Fibroblast of peridontal ligament (primary cell): ENCODE data around the gene MYDGF.
A peak's percentile ranks its signal among the peaks of the same experiment; 100 is the strongest.

Experiments
- DNase-seq: peaks from one replicate; pipeline ENCODE4 v3.0.0-alpha.2; 2010; ENCODE audit errors: extremely low read depth

The MYDGF gene

DNA sequence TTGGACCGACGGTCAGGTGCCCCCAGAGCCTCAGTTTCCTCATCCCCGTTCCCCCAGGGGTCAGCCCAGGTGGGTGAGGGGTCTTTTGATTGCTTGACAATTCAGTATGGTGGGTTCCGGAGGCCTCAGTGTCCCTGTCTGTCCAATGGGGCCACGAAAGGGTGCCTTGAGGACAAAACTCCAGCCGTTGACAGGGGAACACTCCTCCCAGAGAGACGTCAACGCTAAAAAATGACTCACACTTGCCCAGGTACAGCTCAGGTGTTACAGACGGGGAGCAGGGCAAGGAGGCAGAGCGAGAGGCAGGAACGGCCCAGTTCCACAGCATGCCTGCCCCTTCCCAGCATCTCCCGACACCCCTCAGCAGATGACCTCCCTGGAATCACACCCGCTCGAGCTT lies 29.0 kb downstream of the MYDGF start:
- DNase-seq, result no peak

DNA sequence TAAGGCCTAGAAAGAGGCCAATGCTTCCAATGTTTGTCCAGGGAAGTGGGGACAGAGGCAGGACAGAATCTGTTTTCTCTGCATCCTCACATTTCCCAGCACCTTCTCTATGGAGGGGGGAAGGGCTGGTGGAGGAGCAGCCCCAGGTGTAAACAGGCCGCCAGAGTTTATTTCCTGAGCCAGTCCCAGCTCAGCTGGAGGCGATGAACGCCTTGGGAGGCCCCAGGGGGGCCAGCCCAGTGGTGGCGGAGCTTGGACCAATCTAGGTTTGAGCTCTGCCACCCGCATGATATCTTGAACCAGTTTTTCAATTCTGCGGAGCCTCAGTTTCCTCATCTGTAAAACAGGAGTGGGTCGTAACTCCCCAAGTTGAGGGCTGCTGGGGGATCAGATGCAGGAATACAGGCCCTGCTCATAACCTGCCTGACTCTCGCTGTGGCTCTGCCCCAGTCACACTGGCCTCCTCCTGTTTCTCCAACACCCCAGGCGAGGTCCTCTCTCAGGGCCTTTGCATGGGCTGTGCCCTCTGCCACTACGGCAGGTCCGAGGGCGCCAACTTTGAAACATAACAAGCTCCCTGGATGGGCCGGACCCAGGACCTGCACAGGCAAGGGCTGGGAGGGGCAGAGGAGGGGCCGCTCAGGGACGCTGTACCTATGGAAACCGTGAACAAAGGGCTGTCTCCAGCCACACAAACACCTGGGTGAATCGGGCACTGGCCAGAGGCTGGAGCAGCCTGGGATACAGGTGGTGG lies 29.7 kb downstream of the MYDGF start:
- DNase-seq, result no peak

DNA sequence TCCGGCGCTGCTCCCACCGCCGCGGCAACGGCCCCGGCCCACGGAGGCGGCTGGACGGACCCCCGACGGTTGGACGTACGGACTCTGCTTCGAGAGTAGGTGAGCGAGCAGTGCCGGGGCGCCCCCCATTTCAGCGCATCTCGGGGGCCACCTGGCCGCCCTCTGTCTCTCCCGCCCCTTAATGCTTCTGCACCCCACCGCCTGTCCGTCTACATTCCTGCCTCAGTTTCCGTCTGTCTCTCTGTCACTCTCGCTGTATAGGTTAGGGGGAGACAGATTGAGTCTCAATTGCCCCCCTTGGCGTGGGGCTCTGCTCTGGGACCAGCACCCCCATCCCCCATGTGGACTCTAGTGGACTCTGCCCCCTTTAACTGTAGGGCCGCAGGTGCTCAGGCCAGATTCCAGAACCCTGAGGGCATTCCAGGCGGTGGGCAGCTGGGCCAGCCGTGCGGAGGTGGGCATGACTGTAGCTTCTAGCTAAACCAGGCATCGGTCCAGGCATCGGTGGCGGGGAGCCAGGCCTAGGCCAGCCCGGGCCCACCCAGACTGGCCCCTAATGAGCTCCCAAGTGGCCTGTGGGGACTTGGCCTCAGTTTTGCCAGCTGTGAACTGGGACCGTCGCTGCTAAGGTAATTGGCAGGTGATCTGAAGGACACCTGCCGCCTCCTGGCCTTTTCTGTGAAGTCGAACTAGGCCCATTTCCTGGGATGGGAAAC lies 30.5 kb downstream of the MYDGF start:
- DNase-seq, result no peak

DNA sequence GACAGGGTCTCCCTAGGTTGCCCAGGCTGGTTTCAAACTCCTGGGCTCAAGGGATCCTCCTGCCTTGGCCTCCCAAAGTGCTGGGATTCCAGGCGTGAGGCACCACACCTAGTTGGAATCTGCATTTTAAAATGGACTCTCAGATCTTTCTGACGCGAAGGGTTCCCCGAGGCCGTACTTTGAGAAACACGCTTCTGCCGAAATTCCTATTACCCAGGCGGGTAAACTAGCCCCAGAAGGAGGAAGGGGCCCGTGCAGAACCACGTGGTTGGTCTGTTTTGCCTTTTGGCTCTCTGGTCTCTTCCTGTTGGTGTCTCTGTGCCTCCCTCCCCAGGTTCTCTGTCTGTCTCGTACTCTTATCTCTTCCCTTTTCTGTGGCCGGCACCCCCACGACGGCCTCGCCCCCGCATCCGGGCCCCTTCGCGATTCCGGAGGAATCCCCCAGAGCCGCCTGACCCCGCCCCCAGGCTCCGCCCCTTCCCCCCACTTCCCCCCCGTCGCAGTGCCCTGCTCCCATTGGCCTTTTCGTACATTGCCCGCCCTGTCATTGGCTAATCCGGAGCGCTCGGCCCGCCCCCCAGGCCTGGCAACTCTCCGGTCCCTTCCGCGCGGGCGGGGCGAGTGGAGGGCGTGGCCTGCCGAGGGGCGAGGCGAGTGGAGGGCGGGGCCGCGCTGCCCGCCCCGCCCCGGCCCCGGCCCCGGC lies 31.2 kb downstream of the MYDGF start, which contains the start of gene TNFAIP8L1:
Gene TNFAIP8L1, plus strand, starts transcription at position 689 of the 703 bp plus-strand sequence. CDS start 12,354 bp downstream, outside the sequence.
- peak; percentile 89 for DNase-seq

DNA sequence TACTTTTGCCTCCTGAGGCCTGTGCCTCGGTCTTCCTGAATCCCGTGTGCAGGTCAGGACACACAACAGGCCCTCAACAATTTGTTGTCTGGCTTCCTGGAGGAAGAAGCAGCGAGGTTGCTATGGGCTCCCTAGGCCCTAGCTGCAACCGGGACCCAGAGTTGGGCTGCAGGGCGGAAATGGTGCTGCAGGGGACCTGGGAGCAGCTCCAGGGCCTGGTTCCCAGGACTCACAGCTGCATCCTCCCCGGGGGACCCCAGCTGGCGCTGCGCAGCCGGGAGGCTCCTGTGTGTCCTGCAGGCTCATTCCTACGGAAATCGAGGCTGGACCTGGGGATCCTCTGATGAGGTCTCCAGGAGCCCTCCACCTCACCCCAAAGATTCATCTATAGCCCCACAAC lies 31.8 kb downstream of the MYDGF start:
- no peak for DNase-seq

DNA sequence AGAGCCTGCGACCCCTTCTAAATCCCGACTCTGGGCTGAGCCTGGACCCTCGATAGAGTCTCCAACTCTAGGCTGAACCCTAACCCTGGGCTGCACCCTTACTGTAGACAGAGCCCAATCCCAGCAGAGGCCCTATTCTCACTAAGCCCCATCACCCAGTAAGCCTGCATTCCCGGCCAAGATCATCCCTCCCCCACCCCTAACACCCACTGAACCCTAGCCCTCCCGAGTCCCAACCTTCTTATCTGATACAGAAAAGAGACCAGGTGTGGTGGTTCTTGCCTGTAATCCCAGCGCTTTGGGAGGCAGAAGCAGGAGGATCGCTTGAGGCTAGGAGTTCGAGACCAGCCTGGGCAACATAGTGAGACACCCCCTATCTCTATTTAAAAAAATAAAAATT lies 33.4 kb downstream of the MYDGF start:
- DNase-seq, result no peak

DNA sequence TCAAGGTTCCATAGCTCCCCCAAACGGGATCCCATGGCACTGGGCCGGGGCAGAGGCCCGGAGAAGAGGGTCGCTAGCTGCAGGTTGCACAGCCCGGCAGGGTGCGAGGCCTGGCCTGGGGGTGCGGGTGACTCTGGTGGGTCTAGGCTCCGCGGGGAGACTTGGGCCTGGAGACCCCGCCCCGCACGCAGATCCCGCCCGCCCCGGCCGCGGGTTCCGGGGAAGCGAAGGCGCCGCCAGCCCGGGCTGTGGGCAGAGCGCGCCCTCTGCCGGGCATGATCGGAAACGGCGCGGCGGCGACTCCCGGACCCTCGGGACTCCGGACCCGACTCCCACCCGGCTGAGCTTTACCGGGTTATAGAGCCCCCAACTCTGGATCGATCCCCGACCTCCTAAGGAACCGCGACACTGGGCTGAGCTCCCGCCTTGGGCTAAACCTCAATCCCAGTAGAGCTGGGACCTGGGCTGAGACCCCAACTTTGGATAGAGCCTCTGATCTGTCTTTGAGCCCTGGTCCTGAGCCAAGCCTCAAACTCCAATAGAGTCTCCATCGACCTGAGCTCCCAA lies 33.9 kb downstream of the MYDGF start:
- peak; percentile 29 for DNase-seq

DNA sequence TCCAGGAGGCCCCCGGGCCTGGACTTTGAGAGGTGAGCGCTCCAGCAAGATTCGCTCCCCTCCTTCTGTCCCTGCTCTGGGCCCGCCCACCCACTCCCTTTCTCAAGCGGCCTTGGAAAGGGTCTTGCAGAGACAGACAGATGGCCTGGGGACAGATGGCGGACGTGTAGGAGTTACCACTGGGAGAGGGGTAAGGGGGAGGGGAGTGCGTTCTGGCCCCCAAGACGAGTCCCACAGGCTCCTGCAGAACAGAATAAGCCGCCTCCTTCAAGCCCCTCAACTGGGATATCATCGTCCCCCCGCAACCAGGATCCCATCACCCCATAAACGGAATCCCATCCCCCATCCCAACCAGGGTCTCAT lies 34.4 kb downstream of the MYDGF start:
- no peak for DNase-seq

DNA sequence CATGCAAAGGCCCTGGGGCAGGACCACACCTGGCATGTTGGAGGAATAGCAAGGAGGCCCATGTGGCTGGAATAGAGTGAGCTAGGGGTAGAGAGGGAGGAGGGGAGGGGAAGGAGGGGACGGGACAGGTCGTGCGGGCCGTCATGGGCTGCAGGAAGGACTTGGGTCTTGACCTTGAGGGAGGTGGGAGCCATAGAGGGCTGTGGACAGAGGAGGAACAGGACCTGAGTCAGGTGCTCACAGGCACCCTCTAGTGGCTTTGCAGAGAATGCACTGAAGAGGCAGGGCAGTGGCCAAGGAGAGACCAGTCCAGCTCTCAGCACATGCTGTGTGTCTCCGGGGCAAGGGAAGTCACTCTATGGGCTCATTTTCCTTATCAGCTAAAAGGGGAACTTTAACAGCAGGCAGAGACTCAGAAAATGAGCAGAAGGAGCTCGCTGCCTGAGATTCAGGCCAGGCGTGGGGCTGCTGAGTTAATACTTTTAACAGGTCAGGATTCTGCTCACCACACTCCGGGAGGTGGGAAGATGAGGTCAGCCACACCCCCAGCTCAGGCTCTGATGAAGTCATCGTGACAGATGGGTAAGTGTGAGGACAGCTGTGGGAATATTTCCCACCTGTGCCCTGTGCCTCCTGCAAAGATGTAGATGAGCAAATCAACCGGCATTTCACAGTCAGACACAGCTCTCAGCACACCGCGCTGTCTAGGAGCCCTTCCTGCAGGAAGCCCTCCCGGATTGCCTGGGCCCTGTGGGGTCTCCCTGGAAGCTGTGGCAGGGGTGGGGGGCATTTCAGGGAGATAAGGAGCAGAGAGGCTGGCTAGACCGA lies 36.8 kb downstream of the MYDGF start:
- DNase-seq, result peak; percentile 44

DNA sequence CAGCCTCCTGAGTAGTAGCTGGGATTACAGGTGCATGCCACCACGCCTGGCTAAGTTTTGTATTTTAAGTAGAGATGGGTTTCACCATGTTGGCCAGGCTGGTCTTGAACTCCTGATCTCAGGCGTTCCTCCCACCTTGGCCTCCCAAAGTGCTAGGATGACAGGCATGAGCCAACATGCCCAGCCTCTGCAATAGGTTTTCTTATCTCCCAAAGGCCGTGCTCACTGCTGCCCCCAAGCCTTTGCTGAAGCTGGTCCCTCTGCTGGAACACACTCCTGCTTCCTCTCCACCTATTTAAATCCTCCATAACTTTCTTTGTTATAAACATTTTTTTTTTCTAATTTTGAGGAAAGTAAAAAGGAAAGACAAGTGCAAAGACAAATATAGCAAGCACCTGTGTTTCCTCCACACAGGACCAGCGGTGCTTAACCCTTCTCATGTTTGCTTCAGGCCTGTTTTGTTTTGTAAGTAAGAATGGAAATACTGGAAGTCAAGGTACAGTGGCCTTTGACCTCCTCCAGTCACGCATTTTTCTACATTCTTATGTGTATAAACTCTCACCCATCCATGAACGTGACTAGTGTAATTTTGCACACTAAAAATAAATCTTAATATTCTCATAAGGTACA lies 45.3 kb downstream of the MYDGF start:
- peak; percentile 19 for DNase-seq

DNA sequence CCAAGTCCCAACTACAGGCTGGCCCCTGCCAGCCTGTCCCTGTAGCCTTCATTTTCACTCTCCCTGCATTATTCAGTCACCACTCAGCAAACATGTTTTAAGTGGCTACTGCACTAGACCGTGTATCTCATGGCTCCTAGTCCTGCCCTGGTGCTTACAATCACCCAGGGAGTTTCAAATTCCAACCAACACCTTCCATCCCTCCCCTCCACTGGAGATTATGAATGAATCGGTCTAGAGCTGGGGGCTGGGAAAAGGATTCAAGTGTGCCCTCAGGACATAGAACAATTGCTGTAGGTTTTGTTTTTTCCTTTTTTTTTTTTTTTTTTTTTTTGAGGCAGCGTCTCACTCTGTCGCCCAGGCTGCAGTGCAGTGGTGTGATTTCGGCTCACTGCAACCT lies 45.8 kb downstream of the MYDGF start:
- no peak for DNase-seq

DNA sequence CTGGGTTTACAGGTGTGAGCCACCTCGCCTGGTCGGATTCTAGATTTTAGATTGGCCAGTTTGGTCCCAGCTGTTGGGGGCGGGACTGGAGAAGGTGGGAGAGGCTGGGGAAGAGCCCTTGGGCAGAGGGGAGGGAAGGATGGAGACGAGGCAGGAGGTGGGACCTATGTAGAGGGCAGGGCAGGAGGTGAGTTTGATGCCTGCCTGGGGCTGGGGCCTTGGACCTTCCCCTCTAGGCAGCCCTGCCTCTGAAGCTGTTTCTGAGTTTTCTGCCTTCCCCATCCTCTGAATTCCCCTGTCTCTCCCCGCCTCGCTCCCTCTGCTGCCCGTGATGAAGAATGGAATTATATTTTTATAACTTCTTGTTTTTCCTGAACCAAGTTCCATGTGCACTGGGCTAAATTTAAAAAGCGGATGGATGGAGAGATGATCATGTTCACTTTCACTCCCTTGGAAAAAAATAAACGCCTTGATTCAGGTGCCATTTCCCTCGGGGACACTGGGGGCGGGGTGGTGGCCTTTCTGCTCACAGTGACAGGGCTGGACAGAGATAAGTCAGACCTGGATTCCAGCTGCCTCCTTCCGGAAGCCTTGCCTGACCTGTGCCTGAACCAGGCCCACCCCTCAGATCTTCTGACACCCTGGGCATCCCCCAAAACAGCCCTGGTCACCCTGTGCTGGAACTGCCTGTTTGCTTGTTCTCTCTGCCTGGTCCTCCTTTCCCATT lies 47.3 kb downstream of the MYDGF start:
- DNase-seq, result no peak

DNA sequence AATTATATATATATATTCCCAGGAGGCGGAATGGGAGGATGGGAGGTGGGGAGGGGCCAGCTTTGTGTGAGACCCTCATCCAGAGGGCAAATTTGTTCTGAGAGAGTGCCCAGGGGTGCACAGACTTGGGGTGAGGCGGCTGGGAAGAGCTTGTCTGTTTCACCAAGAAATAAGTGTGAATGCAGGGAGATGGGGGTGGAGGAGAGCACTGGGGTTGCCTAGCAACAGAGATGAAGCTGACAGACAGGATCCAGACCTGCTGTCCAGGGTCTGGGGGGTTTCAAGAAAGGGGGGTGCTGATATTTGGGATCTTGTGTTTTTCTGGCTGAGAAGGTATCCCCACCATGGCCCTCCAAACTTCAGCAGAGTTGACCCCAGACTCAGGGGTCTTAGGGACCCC lies 49.5 kb downstream of the MYDGF start:
- DNase-seq, result no peak

DNA sequence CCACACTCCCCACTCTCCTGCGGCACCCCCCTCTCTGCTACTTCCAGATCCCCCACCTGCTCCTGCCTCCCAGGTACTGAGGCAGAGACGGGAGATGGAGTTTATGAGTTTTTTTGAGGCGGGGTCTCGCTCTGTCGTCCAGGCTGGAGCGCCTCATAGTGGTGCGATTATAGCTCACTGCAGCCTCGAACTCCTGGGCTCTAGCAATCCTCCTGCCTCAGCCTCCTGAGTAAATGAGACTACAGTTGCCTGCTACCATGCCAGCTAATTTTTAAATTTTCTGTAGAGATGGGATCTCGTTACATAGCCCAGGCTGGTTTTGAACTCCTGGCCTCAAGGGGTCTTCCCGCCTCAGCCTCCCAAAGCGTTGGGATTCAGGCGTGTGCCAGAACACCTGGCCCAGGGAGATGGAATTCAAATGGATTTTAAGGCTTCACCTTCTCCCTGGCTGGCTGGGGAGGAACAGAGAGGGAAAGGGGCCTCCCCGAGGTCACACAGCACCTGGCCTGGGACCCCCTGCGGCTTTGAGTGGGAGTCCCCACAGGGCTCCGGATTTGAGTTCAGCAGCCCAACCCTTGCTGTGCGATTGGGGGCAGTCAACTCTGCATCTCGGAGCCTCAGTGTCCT lies 50.4 kb downstream of the MYDGF start:
- DNase-seq, result no peak

DNA sequence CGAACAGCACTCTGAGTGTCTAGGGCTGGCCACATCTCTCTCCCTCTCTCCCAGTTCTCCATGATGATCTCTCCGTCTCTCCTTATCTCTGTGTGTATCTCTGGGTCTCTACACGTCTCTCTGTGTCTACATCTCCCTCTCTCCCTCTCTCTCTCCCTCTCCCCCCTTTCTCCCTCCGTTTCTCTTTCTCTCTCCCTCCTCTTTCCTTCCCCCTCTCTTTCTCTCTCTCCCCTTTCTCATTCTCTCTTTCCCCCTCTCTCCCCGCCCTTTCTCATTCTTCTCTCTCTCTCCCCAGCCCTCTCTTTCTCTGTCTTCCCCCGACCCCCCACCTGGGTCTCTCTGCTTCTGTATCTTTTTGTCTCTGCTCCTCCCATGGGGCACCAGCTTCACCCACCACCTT lies 52.1 kb downstream of the MYDGF start:
- no peak for DNase-seq

DNA sequence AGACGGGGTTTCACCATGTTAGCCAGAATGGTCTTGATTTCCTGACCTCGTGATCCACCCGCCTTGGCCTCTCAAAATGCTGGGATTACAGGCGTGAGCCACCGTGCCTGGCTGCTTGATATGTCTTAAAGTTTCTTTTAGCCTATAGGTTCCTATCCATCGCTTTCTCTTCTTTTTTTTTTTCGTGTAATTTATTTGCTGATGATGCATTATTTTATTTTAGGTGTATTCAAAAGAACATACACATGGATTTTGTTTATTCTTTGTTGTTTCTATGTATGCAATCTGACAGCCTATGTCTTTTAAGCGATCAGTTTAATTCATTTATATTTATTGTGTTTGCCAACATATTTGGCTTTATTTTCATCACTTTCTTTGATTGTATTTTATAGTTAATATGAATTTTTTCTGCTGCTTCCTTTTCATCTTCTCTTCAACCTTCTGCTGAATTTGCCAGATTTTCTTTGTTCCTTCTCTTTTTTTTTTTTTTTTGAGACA lies 56.8 kb downstream of the MYDGF start:
- no peak for DNase-seq

DNA sequence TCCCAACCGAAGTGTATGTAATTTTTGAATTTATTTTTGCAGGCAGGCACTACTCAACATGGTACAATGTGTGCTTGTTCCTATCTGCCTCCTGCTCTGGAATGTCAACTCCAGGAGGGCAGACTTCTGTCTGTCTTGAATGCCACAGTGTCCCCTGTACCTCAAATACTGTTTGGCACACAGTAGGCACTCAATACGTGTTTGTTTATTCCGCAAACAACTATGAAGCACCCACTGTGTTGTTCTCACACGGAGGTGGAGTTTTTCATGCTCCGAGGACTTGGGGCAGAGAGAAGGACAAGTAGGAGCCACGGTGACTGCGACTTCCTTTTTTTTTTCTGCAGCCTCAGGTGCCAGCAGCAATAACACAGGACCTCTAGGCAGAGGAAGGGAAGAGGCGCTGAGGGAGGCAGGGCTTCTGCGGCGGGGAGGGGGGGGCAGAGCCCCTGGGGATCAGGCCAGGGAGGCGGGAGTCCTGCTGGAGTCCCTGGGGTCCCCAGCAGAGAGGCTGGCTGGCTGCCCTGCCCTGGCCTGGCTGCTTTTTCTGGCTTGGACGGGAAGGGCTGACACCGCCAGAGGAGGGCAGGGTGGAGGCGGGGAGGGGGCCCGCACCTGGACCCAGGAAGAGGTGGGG lies 60.1 kb downstream of the MYDGF start:
- DNase-seq, result no peak
